ENCODE data around the gene PDE6A.

Gene PDE6A

DNA sequence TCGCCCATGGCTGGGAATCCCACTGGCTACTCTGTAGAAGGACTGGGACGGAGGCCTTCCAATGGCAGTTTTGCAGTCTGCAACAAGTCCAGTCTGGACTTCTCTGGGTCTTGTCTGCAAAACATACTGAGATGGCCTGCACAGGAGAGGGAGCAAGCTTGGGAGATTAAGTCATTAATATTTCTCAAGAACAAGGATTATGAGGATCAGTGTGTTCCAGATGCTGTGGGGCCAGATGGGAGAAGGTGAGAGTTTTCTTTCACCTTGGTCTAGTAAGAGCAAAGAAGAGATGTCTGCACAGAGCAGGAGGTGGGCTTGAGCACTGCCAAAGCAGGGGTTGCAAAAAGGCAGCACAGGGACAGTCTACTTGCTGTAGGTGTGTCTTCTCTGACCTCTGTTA is at the start of gene PDE6A:
Gene PDE6A (minus strand): TSS at position 128 of the 400 bp plus-strand sequence. CDS start 120 bp downstream, at position 8.
- no peak for DNase-seq

DNA sequence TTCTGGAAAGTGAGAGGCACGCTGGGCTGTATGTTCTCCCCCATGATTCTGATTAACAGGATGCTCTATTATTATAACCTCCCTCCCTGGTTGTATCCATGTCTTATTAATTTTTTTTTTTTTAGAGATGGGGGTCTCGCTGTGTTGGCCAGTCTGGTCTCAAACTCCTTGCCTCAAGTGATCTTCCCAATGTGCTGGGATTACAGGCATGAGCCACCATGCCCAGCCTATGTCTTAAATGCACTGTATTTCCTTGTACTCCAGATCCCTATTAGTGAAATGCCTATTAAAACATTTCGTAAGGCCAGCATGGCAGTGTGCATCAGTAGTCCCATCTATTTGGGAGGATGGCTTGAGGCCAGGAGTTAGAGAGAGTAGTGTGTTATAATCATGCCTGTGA is 48.9 kb upstream of the PDE6A start:
- no peak for DNase-seq

DNA sequence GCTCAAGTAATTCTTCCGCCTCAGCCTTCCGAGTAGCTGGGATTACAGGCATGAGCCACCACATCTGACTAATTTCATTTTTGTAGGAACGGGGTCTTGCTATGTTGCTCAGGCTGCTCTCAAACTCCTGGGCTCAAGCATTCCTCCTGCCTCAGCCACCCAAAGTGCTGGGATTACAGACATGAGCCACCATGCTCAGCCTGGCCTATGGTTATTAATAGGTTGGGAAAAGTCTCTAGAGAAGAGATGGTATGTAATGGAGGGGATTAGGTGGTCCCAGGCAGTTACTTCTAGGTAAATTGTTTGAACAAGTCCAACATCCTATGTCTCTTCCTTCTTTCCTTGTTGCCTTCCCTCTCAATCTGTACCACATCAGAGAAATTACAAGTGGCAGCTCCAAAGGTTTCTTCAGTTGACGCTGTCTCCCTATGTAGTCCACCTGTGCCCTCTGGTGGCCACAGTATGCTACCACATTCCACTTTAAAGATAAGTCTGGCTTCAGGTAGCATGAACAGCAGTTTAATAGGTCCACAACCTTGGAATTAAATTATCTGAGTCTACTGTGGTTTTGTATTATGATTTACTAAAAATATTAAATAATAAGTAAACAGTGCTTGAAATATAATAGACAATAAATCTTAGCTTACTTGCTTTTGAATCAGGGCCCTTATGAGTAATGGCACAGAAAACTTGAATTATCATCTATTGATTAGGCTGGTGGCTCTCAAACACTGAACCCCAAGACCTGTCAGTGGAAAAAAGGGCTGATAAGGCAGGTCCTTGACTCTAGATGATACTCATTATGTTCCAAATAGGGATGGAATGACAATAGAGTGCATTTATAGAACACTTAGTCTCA is 46.2 kb upstream of the PDE6A start:
- peak; percentile 77 for DNase-seq

DNA sequence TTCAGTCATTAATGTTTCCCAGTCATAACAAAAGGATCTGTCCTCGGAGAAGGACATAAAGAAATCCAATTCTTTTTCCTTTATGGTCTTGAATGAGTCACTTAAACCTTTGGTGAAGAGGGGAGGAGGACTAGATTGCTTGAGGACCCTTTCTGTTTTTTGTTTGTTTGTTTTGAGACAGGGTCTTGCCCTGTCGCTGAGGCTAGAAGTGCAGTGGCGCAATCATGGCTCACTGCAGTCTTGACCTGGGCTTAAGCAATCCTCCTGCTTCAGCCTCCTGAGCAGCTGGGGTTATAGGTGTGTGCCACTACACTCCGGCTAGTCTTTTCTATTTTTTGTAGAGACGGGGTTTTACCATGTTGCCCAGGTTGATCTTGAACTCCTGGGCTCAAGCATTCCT is 43.5 kb upstream of the PDE6A start:
- DNase-seq, result no peak

DNA sequence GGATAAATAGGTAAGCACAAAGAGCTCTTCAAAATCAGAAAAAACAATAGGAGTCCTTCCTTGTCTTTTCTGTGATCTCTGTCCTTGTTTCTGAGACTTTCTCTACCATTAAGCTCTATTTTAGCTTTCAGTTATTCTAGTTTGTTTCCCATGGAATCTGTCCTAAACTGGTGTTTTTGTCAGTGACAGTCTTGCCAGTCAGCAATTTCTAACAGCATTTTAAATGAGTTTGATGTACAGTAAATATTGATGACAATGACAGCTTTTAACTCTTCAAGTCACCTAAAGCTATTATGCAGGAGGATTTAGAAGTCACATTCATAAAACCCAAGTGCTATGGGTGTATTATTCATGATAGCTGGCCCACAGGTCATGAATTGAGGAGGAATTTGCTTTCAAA is 37.9 kb upstream of the PDE6A start:
- no peak for DNase-seq

DNA sequence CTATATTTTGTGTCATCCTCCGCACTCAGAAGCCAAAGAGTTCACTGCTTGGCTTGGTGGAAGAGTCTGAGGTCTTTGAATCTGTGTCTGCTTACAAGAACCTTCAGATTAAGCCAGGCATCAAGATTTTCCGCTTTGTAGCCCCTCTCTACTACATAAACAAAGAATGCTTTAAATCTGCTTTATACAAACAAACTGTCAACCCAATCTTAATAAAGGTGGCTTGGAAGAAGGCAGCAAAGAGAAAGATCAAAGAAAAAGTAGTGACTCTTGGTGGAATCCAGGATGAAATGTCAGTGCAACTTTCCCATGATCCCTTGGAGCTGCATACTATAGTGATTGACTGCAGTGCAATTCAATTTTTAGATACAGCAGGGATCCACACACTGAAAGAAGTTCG is 36.6 kb upstream of the PDE6A start:
- DNase-seq, result no peak

DNA sequence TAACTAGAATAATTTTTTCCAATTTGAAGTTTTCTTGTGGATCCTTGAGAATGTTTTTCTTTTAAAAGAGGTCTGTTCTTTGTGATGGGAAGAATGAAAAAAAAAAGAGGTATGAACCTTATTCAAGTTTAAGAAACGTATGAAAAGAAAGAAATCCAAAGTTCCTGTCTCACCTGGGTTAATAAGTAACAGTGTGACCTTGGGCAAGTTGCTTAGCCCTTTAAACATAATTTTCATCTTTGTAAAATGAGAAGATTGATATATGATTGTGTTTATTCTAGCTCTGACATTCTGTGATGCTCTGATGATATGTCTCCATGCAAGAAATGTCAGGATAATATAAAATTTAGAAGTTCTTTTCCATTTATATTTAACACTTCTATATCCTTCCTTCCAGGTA is 35.3 kb upstream of the PDE6A start:
- DNase-seq, result no peak

DNA sequence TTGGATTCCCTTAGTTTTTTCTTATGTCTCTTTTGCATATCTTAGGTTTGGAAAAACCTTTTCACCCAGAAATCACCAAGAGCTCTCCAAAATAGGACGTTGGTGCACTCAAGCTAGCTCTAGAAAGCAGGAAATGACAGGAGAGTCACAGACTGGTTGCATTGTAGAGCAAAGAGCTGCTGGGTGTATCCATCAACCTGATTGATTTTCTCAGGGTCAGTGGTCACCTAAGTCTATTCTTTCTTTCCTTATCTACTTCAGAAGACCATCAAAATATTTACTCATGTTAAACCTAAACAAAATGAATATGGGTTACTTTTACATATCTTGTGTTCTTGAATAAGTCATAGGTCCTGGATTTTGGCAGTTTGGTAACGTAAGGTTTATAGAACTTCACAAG is 30.8 kb upstream of the PDE6A start:
- DNase-seq, result no peak

DNA sequence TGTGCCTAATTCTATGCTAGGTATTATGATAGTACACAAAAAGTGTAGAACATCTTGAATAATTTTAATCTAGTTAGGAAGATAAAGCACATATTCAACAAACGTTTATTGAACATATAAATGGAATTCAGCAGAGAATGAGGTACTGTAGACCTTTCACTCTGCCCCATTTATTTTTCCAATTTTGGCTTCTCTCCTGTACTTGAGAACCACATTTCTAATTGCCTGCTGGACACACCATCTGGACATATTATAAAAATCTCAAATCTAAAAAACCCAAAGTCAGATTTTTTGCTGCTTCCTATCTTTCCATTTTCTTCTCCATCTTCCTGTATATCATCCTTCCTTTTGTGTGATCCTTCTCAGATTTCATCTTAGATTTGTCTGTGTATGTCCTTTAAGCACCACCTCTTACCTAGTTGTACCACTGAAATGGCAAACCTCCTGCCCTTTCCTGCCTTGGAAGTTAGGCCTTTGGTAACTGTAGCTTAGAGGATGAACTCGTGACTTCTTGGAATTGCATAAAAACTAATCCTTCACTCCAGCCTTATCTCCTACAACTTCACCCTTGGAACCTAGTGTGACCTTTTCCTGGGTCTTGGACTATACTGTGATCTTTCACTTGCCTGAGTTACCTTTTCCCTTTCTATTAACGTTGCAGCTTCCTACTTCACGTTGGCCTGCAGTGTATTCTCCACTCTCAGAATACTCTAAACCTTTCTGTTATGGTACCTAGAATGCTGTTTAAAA is 24.8 kb upstream of the PDE6A start:
- DNase-seq, result no peak

DNA sequence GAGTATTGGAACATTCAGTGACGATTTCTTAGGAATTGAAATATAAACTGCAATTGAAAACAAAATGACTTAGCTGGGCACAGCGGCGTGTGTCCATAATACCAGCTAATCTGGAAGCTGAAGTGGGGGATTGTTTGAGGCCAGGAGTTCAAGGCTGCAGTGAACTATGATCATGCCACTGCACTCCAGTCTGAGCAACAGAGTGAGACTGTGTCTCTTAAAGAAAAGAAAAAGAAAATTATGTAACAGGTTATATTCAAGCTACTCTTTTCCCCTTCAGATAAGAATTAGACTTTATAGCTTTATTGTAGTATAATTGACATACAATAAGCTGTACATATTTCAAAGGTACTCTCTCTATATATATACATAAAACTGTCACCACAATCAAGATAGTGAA is 22.4 kb upstream of the PDE6A start:
- DNase-seq, result no peak

DNA sequence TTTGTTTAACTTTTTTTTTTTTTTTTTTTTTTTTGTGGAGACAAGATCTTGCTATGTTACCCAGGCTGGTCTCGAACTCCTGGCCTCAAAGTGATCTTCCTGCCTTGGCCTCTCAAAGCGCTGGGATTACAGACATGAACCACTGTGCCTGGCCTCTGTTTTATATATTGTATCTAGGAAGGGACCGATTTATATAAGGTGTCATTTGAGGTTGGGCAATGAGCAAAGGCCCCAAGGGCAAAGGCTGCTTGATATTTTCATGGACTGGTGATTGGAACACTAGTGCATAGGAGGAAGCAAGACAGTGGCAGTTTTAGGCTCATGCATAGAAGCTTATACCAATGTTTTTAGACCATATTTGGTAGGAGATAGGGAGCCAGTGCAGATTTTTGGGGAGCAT is 19.1 kb upstream of the PDE6A start:
- DNase-seq, result no peak

DNA sequence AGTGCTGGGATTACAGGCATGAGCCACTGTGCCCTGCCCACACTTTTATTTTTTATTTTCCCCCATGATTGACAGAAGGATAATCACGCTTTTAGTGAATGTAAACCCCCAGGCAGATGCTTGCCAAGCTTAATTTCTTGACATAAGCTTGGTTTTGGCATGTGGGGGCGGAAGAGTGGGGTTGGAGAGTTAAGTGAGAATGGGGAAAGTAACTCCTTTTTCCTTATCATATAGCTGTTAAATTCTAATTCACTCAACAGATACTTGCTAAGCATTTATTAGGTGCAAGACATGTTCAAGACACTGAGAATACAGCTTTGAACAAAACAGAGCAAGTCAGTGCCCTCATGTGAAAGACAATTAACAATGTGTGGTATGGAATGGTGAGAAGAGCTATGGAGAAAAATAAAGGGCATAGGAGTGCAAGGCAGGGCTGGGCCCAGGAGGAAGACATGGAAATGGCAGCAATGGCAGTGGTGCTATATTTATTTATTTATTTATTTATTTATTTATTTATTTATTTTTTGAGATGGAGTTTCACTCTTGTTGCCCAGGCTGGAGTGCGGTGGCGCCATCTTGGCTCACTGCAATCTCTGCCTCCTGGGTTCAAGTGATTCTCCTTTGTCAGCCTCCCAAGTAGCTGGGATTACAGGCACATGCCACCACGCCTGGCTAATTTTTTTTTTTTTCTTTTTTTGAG is 18.2 kb upstream of the PDE6A start:
- DNase-seq, result no peak

DNA sequence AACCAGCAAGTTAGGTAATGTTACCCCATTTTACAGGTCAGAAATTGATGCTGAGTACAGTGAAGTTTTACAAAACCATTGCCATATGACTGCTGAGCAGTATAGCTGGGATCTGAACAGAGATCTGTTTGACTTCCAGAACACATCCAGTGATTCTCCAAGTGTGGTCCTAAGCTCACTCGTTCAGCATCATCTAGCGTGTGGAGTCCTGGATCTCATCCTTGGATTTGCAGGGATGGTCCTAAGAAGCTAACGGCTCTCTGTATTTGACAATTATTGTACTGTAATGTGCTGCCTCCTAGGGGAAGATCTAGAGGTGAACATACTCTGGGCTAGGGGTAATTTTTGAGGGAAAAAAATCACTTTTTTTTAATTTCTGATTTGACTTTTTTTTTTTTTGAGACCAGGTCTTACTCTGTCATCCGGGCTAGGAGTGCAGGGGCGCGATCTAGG is 17.4 kb upstream of the PDE6A start:
- DNase-seq, result no peak

DNA sequence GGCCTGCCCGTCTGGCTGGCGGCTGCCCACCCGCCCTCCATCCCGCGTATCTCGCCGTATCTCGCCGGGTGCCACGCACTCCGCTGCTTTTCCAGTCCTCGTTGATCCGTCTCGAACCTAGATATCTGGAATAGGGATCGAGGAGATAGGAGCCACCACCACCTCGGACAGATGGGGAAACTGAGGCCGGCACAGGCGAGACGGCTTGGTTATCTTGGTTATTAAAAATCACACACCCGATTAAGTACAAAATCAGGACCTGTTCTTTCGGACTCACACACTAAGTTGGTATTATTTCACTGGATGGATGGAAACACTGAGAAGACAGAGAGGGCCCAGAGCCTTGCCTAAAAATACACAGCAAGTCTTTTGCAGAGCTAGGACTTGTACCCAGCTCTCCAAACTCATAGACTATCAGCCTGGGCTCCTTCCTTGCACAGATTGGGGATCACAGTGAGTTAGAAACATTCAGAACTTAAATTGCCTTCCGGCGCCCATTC is 16.6 kb upstream of the PDE6A start:
- DNase-seq, result no peak

DNA sequence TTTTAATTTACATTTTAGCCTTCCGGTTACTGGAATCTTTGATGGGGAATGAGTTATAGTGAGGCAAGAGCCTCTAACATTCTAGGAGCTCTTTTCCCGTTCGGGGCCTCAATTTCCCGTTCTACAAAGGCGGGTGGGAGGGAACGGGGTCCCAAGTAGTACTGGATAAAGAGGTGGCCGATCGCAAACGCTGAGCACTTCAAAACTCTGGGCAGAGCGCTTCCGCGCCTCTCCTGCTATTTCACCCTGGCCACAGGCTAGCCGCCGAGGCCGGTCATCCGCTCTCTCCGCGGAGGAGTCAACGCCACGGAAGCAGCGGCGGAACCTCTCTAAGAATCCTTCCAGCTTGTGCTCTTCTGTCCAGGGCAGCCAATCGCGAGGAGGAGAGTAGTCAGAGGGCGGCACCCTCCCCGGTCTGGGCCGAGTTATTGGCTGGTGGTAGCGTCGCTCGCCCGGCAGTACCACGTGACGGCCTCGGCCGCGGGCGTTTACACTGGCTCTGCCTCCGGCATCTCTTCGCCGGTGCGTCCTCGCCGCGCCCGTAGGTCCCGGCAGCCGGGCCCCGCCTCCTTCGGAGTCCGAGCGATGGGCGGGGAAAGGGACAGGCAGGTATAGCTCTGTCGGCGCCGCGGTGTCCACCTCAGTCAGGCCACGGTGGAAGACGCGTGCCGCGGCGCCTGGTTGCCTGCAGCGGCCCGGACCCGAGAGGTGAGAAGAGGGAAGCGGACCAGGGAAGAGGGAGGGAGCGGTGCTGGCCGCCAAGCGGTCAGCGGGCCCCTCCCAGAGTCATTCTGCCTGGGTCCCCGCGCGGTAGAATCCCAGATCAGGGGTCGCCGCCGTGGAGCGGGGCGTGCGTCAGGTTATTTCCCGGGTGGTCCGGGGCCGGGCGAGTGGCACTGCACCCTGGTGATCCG is 15.9 kb upstream of the PDE6A start, which contains the start of gene SLC26A2:
Gene SLC26A2 (plus strand): TSS at position 487 of the 914 bp plus-strand sequence. CDS start 16,895 bp downstream, outside the sequence.
- peak; percentile 94 for DNase-seq

DNA sequence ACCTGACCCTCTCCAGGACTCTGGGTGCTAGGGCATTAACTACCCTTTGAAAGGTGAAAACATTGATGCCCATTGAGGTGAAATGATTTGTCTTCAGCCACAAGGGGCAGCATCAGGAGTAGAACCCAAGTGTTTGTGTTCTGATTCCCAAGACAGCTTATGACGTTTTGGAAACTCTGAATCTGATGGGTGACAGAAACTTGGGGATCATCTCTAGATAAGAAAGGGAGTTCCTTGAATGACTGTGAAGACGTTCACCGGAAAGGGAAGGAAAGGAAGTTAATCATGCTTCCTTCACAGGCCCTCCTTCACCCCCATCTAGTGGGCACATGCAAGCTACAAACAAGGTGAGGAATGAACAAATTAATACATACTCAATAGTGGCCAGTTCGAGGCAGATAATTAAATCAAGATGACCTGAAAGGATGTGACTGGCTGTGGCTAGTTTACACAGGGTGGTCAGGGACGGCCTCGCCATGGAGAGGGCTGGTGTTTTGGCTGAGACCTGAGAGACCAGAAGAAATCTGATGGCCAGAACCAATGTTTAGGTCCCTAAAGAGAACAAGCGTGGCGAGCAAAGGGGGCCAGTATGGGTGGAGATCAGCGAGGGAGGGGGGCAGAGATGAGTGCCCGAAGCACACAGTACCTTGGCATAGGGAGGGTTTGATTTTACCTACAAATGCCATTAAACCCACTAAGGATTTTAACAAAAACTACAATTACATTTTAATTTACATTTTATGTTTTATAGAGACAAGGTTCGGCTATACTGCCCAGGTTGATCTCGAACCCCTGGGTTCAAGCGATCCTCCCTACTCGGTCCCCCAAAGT is 15.0 kb upstream of the PDE6A start:
- DNase-seq, result peak; percentile 48

DNA sequence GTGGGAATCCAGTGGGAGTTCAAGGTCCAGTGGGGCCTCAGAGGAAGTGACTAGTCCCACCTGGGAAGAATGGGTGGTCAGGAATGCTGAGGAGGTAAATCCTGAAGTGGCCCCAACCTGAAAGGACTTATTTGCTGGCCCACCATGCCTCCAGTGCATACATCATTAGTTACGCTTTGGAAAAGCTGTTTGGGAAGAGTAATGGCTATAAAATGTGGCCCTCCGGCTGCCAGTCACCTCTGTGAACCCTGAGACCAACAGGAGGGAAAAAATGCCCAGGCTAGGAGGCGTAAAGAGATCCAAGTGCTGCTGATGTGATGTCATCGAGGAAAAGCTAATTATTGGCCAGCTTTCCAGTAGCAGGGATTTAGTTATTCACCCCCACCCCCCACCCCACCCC is 13.3 kb upstream of the PDE6A start:
- no peak for DNase-seq

DNA sequence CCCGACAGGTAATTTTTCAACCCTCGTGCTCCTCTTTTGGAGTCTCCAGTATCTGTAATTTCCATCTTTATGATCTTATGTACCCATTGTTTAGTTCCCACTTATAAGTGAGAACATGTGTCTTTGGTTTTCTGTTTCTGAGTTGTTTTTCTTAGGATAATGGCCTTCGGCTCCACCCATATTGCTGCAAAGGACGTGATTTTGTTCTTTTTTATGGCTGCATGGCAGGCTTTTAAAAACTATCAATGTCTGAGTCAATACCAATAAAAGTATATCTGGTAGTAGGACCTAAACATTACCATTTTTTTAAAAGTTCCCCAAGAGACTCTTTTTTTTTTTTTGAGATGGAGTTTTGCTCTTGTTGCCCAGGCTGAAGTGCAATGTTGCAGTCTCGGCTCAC is 12.1 kb upstream of the PDE6A start:
- no peak for DNase-seq

DNA sequence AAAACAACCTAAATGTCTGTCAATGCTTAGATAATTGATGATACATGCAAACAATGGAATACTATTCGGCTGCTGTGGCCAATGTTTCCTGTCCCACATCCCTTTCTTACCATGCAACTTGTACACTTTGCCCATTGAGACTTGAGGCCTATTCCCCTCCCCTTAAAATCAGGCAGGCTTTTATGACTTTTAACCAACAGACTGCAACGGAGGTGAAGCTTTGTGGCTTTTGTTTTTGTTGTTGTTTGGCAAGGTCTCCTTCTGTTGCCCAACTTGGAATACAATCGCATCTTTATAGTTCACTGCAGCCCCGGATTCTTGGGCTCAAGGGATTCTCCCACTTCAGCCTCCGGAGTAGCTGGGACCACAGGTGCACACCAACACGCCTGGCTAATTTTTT is 10.2 kb upstream of the PDE6A start:
- DNase-seq, result no peak

DNA sequence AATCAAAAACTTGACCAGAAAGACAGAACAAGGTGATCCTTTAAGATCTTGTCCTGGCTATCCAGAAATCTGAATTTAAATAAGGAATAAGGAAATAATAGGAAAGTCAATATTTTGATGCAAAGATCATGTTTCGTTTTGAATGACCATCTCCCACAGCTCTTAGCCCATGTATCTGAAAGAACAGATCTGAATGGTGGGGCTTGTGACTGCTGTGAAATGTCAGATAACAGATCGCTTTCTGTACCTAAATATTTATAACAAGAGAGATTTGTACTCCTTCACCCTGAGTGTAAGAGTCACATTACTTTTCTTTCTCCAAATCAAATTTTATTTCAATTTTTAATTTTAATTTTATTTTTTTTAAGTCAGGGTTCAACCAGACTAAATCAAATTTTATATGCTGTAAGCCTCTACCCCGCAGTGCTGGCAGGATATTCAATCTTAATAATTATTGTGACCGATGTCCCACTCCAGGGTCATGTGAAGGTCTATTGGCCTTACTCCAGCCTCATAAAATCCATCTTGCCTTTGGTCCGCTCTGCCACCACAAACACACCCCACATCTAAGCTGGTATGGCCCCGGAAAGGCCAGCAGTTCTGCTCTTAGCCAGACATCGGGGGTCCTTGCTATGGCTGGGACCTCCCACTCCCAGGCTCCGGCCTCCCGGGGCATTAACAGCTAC is 9.0 kb upstream of the PDE6A start:
- DNase-seq, result no peak

Measured in CD4-positive, alpha-beta T cell treated with Interleukin-17A for 4 hours (primary cell).